ENCODE data around the gene C4B. TPM values are rescaled to one million over a fixed set of nuclear protein-coding genes. Genes with fewer than 3 reads are reported as not detected.

C4B gene
- 0.33 and 1.6 TPM in 2 replicates for total RNA-seq

GRCh38 chr6:32014547-32014946, at the start of gene C4B:
Gene C4B (plus strand): TSS chr6:32014795. CDS start chr6:32014846, 51 bp downstream.

GRCh38 chr6:31971993-31972708, 42.4 kb upstream of the C4B start, which contains the start of gene DXO:
Gene DXO (minus strand): TSS chr6:31972138. CDS start chr6:31971675, 463 bp downstream.

GRCh38 chr6:31981744-31982143, 32.9 kb upstream of the C4B start, which contains the start of gene C4A:
Gene C4A (plus strand): TSS chr6:31982057. CDS start chr6:31982108, 51 bp downstream.

GRCh38 chr6:32037598-32038524, 23.3 kb downstream of the C4B start, which contains the start of gene CYP21A2:
Gene CYP21A2 (plus strand): TSS chr6:32038415. CDS start chr6:32038423, 8 bp downstream.

Other genes starting within 250 kb of the C4B start
- gene VWA7, start 237.5 kb upstream of the C4B start, total RNA-seq: 0.49 and 1.6 TPM in 2 replicates
- 102 and 107 TPM in 2 replicates for gene VARS1, start 219.0 kb upstream of the C4B start, total RNA-seq
- gene LSM2, start 207.8 kb upstream of the C4B start, total RNA-seq: 117 and 140 TPM in 2 replicates
- gene HSPA1L, start 199.5 kb upstream of the C4B start, total RNA-seq: 0.33 and 0.39 TPM in 2 replicates
- 158 and 167 TPM in 2 replicates for gene HSPA1A, start 199.3 kb upstream of the C4B start, total RNA-seq
- 110 and 126 TPM in 2 replicates for gene HSPA1B, start 187.1 kb upstream of the C4B start, total RNA-seq
- gene NEU1, start 152.0 kb upstream of the C4B start, total RNA-seq: 96.4 and 102 TPM in 2 replicates
- gene SLC44A4, start 135.8 kb upstream of the C4B start, total RNA-seq: 0.30 and 0.33 TPM in 2 replicates
- gene EHMT2, start 117.1 kb upstream of the C4B start, total RNA-seq: 35.4 and 39.2 TPM in 2 replicates
- gene ZBTB12, start 112.7 kb upstream of the C4B start, total RNA-seq: 0.53 and 0.54 TPM in 2 replicates
- gene C2, start 87.1 kb upstream of the C4B start, total RNA-seq: not detected in 2 replicates
- gene CFB, start 68.7 kb upstream of the C4B start, total RNA-seq: 3.9 and 7.0 TPM in 2 replicates
- gene NELFE, start 55.8 kb upstream of the C4B start, total RNA-seq: 99.5 and 101 TPM in 2 replicates
- gene SKIC2, start 55.6 kb upstream of the C4B start, total RNA-seq: 38.9 and 44.7 TPM in 2 replicates
- gene DXO, start 42.7 kb upstream of the C4B start, total RNA-seq: 18.7 and 22.7 TPM in 2 replicates
- gene C4A, start 32.7 kb upstream of the C4B start, total RNA-seq: 0.53 and 1.3 TPM in 2 replicates
- gene CYP21A2, start 23.6 kb downstream of the C4B start, total RNA-seq: not detected in 2 replicates
- gene TNXB, start 94.5 kb downstream of the C4B start, total RNA-seq: 2.5 and 3.3 TPM in 2 replicates
- gene ATF6B, start 113.5 kb downstream of the C4B start, total RNA-seq: 21.3 and 27.2 TPM in 2 replicates
- 3.3 and 5.1 TPM in 2 replicates for gene FKBPL, start 115.5 kb downstream of the C4B start, total RNA-seq
- gene PRRT1, start 137.1 kb downstream of the C4B start, total RNA-seq: not detected in 2 replicates
- gene PPT2, start 139.3 kb downstream of the C4B start, total RNA-seq: 14.4 and 22.5 TPM in 2 replicates
- 1.5 and 2.3 TPM in 2 replicates for gene EGFL8, start 149.8 kb downstream of the C4B start, total RNA-seq
- 29.4 and 31.0 TPM in 2 replicates for gene AGPAT1, start 161.3 kb downstream of the C4B start, total RNA-seq
- gene RNF5, start 163.6 kb downstream of the C4B start, total RNA-seq: 68.7 and 75.7 TPM in 2 replicates
- 0.59 and 1.3 TPM in 2 replicates for gene AGER, start 169.5 kb downstream of the C4B start, total RNA-seq
- gene PBX2, start 175.4 kb downstream of the C4B start, total RNA-seq: 25.1 and 33.4 TPM in 2 replicates
- gene GPSM3, start 177.8 kb downstream of the C4B start, total RNA-seq: 17.0 and 20.5 TPM in 2 replicates
- 89.3 and 98.6 TPM in 2 replicates for gene NOTCH4, start 209.3 kb downstream of the C4B start, total RNA-seq

All from mammary microvascular endothelial cell (primary cell).